22Rv1 (cell line): Measurements from ENCODE around the gene KLF17.

ENCODE experiments used
- ZFX ChIP-seq: fragments of 450-650 bp; IDR thresholded peaks from 2 replicates; pipeline ENCODE4 v1.6.1; 2017; ENCODE audit warnings: antibody characterized with exemption, borderline replicate concordance
- TF ChIP-seq, protein P1 (sequence below): fragments of 450-650 bp; IDR thresholded peaks from 2 replicates; pipeline ENCODE4 v1.5.1; 2017; ENCODE audit warnings: mild to moderate bottlenecking

GRCh38 chr1:44112486-44112885, 6.1 kb upstream of the KLF17 start:
- TF ChIP-seq, protein P1, sequence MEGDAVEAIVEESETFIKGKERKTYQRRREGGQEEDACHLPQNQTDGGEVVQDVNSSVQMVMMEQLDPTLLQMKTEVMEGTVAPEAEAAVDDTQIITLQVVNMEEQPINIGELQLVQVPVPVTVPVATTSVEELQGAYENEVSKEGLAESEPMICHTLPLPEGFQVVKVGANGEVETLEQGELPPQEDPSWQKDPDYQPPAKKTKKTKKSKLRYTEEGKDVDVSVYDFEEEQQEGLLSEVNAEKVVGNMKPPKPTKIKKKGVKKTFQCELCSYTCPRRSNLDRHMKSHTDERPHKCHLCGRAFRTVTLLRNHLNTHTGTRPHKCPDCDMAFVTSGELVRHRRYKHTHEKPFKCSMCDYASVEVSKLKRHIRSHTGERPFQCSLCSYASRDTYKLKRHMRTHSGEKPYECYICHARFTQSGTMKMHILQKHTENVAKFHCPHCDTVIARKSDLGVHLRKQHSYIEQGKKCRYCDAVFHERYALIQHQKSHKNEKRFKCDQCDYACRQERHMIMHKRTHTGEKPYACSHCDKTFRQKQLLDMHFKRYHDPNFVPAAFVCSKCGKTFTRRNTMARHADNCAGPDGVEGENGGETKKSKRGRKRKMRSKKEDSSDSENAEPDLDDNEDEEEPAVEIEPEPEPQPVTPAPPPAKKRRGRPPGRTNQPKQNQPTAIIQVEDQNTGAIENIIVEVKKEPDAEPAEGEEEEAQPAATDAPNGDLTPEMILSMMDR = no peak
- TF ChIP-seq ZFX = no peak
